HG03571 (cell line): ENCODE data around the gene CCDC8.

Source experiments
- ATAC-seq: cut with Tn5 transposase; IDR thresholded peaks from one replicate; pipeline ENCODE4 v1.9.1; 2021; ENCODE audit not compliant: unreplicated experiment

Gene CCDC8

GRCh38 chr19:46361915-46362314 is 51.4 kb downstream of the CCDC8 start:
- ATAC-seq: no peak
